ENCODE data around the gene PIWIL4.
"Not testable (repeated sequence)": the region's sequence is repeated elsewhere in the genome, so short reads cannot be mapped to it uniquely, and the experiment has no call there.

The PIWIL4 gene

DNA sequence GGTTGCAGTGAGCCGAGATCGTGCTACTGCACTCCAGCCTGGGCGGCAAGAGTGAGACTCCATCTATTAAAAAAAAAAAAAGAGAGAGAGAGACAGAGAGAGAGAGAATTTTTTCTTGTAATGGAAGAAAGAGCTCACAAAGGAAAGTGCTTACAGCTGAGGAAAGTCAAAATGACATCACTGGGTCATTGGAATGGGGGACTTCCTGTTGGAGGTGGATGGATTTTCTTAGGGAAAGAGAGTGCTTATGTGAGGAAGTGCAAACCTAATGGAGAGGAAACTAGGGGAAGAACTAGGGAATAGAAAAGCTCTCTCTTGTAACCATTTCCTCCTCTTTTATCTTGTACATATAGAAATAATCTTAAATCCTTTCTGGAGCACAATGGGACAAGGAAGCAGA lies 6.3 kb upstream of the PIWIL4 start:
- no peaks in the 10 kb centered on the region for H3K27me3 ChIP-seq

DNA sequence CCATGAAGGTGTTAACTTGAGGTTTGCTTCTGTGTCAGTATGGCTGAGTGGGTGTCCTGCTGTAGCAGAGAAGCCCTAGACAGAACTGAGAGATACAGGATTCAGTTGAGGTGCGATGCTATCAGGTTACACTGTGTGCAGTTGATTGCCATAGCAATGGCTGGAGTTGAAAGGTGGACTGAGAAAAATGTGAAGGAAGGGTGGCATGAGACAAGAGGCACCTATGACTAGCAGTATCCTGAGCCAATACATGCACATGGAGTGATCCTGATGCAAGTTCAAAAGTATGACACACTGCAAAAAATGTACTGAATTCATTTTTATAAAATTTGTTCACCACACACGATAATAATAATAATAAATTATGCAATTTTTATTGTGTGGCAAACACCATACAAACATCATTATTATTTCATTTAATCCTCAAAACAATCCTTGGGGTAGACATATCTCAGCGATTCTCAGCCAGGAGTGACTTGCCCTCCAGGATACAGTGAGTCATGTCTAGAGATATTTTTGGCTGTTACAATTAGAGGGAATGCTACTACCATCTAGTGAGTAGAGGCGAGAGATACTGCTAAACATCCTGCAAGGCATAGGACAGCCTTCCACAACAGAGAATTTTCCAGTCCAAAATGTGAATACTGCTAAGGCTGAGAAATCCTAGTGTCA lies 3.9 kb upstream of the PIWIL4 start:
- no peak for TF ChIP-seq Cebpa-rat (IDR thresholded peaks at IDR 0.05)
- Histone ChIP-seq H3K36me3 (no peaks in the 10 kb centered on the region), H3K4me1 (peaks cover 8% of the 10 kb centered on the region; the same call in 1 of the 2 replicates), H3K27me3 (no peaks in the 10 kb centered on the region), H3K27ac (no peak overlapping the region), H3K9me3 (no peaks in the 10 kb centered on the region), H3K9ac (no peak overlapping the region), H3K4me2 (no peak overlapping the region), H4K20me1 (no peaks in the 10 kb centered on the region), H3K4me3 (no peak overlapping the region)

More for the DNA sequence above, 6.3 kb upstream of the PIWIL4 start:
- no peaks in the 10 kb centered on the region for H3K9me3 ChIP-seq
- no peak overlapping the region for H3K4me2 ChIP-seq
- H3K4me1 ChIP-seq, result peaks cover 10% of the 10 kb centered on the region; the same call in 1 of the 2 replicates
- no peak overlapping the region for H3K27ac ChIP-seq
- H3K36me3 ChIP-seq, result no peaks in the 10 kb centered on the region
- H3K9ac ChIP-seq, result no peak overlapping the region
- TF ChIP-seq Cebpa-rat (IDR thresholded peaks at IDR 0.05), result no peak
- no peaks in the 10 kb centered on the region for H4K20me1 ChIP-seq
- no peak overlapping the region for H3K4me3 ChIP-seq

DNA sequence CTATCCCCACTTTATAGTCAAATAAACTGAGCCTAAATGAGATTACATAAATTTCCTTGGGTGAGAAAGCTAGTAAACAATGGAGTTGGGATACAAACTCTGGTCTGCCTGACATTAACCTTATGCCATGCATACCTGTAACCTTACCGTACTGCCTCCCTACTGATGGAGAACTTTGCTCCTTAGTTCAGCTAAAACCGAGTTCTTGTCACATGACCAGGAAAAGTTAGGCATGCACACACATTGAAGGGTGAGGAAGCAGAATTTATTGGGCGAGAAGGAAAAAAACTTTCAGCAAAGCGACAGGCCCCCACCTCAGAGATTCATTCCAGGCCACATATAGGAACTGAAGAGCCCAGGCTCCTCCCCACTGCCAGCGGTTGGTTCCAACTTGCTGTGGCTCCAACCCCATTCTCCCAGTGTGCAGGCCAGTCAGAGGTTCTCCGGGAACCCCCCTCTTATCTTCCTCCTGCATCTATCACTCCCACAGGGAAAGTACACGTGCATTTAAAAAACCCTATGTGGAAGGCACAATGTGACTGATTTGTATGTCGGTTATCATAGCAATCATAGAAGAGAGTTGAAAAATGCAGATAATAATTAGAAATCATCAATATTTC lies 3.2 kb upstream of the PIWIL4 start:
- Histone ChIP-seq H3K9me3 (no peaks in the 10 kb centered on the region), H3K4me1 (0 out of 2 replicates have a peak, but pooled peaks cover 3% of the 10 kb centered on the region), H3K27ac (no peak overlapping the region), H3K4me3 (no peak overlapping the region), H3K9ac (no peak overlapping the region), H3K27me3 (no peaks in the 10 kb centered on the region), H4K20me1 (no peaks in the 10 kb centered on the region), H3K4me2 (no peak overlapping the region), H3K36me3 (no peaks in the 10 kb centered on the region)
- no peak for TF ChIP-seq Cebpa-rat (IDR thresholded peaks at IDR 0.05)

DNA sequence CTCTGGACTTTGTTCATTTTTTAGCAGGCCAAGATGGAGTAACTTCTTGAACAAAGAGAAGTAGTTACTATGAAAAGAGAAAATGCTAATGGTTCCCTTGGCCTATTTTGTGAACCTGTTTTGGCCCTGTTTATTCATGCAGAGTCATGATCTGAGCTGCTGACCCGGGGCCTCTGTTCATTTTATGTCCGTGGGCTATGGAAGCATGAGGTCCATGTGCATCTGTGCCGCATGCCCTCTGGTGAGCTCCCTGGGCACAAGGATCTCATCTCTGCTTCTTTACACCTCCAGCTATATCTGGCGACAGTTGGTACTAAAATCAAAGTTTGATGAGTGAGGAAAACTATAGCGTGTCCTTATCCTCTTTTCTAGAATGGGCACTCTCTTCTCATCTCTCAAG lies 1.0 kb downstream of the PIWIL4 start:
- TF ChIP-seq Cebpa-rat (IDR thresholded peaks at IDR 0.05), result no peak
- Histone ChIP-seq H3K9me3 (no peaks in the 10 kb centered on the region), H4K20me1 (no peaks in the 10 kb centered on the region), H3K9ac (no peak overlapping the region), H3K27me3 (no peaks in the 10 kb centered on the region), H3K4me1 (0 out of 2 replicates have a peak, but pooled peaks cover 3% of the 10 kb centered on the region), H3K27ac (no peak overlapping the region), H3K4me2 (no peak overlapping the region), H3K4me3 (no peak overlapping the region), H3K36me3 (no peaks in the 10 kb centered on the region)

DNA sequence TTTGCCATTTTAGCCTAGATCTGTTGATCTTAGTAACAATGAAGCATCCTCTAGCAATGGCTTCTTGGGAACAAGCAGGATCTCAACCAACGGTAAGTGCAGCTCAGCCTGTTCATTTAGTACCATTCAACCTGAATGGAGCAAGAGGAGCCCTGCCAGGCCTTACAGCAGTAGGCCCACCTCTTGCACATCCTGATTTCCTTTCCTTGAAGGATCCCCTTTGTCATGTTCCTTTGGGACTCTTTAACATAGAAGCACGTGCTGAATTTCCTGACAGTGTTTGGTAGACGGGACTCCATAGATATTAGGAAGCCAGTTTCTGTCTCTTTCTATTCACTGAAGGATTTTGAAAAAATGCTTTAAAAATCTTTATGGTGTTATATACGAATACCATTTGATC lies 1.5 kb downstream of the PIWIL4 start:
- Histone ChIP-seq H3K9ac (no peak overlapping the region), H3K27me3 (no peaks in the 10 kb centered on the region), H3K4me3 (no peak overlapping the region), H3K4me1 (0 out of 2 replicates have a peak, but pooled peaks cover 3% of the 10 kb centered on the region), H3K36me3 (no peaks in the 10 kb centered on the region), H3K9me3 (no peaks in the 10 kb centered on the region), H4K20me1 (no peaks in the 10 kb centered on the region), H3K4me2 (no peak overlapping the region), H3K27ac (no peak overlapping the region)
- TF ChIP-seq Cebpa-rat (IDR thresholded peaks at IDR 0.05), result no peak

DNA sequence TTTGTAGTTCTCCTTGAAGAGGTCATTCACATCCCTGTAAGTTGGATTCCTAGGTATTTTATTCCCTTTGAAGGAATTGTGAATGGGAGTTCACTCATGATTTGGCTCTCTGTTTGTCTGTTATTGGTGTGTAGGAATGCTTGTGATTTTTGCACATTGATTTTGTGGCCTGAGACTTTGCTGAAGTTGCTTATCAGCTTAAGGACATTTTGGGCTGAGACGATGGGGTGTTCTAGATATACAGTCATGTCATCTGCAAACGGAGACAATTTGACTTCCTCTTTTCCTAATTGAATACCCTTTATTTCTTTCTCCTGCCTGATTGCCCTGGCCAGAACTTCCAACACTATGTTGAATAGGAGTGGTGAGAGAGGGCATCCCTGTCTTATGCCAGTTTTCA lies 5.8 kb downstream of the PIWIL4 start:
- not testable (repeated sequence) for H3K27me3 ChIP-seq, H4K20me1 ChIP-seq, H3K9ac ChIP-seq, H3K4me2 ChIP-seq, H3K36me3 ChIP-seq, H3K4me1 ChIP-seq, H3K27ac ChIP-seq, H3K9me3 ChIP-seq, H3K4me3 ChIP-seq

DNA sequence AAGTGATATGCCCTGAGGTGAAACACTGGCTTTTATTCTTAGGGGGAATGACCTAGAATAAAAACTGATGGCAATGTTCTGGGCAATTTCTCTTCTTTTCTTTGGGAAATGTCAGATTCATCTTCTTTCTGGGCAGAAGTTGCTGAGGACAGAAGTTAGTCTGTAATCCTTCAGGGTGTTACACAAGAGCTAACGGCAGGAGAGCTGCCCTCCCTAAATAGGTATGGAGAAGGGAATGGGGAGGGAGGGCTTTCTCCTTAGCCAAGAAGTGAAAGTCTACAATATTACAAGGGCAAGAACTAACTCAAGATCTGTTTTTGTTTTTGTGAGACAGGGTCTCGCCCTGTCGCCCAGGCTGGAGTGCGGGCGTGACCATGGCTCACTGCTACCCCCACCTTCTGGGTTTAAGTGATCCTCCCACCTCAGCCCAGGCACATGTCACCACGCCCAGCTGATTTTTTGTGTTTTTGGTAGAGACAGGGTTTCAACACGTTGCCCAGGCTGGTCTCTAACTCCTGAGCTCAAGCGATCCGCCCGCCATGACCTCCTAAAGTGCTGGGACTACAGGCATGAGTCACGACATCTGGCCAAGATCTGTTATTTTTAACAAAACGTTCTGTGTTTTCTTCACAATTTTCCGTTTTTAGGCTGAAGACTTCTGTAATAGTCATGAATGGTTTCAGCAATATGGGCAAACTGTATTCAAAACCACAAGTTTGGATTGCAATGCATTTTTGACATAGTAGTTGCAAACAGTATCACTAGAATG lies 7.2 kb downstream of the PIWIL4 start:
- Histone ChIP-seq H3K9me3 (no peaks in the 10 kb centered on the region), H4K20me1 (no peaks in the 10 kb centered on the region), H3K9ac (no peak overlapping the region), H3K36me3 (no peaks in the 10 kb centered on the region), H3K27ac (no peak overlapping the region), H3K4me1 (peaks cover 7% of the 10 kb centered on the region), H3K27me3 (no peaks in the 10 kb centered on the region), H3K4me3 (no peak overlapping the region), H3K4me2 (no peak overlapping the region)
- TF ChIP-seq Cebpa-rat (IDR thresholded peaks at IDR 0.05), result no peak

DNA sequence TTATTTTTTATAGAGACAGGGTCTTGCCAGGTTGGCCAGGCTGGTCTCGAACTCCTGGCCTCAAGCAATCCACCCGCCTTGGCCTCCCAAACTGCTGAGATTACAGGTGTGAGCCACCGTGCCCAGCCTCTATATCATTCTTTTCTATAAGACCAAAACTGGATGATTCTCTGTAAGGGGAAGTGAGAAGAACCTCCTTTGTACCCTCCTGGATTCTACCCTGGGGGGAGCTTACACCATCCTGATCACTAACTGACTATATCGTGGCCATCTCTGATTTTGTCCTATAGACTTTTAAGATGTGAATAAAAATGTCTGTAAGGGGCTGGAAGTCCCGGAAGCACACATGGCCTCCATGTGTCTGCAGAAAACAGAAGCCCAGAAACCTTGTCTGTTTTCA lies 9.1 kb downstream of the PIWIL4 start:
- no peak for TF ChIP-seq Cebpa-rat (IDR thresholded peaks at IDR 0.05)
- no peak overlapping the region for H3K27ac ChIP-seq
- no peak overlapping the region for H3K4me2 ChIP-seq
- H3K4me1 ChIP-seq, result peaks cover 7% of the 10 kb centered on the region
- H3K9ac ChIP-seq, result no peak overlapping the region
- no peaks in the 10 kb centered on the region for H3K27me3 ChIP-seq
- H4K20me1 ChIP-seq, result no peaks in the 10 kb centered on the region
- no peaks in the 10 kb centered on the region for H3K9me3 ChIP-seq
- no peak overlapping the region for H3K4me3 ChIP-seq
- H3K36me3 ChIP-seq, result no peaks in the 10 kb centered on the region

DNA sequence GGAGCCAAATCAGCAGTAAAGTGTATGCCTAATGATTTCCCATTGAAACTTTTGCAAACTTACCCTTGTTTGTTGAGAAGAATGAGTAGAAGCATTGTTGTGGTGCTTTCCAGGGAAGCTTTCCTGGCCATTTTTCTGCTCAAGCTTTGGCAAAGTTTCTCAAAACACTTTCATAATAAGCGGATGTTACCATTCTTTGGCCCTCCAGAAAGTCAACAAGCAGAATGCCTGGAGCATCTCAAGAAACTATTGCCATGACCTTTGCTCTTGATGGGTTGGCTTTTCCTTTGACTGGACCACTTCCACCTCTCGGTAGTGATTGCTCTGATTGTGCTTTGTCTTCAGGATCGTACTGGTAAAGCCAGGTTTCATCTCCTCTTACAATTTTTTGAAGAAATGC lies 10.7 kb downstream of the PIWIL4 start:
- no peak overlapping the region for H3K4me3 ChIP-seq
- peaks cover 7% of the 10 kb centered on the region for H3K4me1 ChIP-seq
- no peak for TF ChIP-seq Cebpa-rat (IDR thresholded peaks at IDR 0.05)
- no peaks in the 10 kb centered on the region for H3K9me3 ChIP-seq
- H3K27me3 ChIP-seq, result no peaks in the 10 kb centered on the region
- no peak overlapping the region for H3K27ac ChIP-seq
- no peaks in the 10 kb centered on the region for H4K20me1 ChIP-seq
- H3K36me3 ChIP-seq, result no peaks in the 10 kb centered on the region
- no peak overlapping the region for H3K9ac ChIP-seq
- H3K4me2 ChIP-seq, result no peak overlapping the region

DNA sequence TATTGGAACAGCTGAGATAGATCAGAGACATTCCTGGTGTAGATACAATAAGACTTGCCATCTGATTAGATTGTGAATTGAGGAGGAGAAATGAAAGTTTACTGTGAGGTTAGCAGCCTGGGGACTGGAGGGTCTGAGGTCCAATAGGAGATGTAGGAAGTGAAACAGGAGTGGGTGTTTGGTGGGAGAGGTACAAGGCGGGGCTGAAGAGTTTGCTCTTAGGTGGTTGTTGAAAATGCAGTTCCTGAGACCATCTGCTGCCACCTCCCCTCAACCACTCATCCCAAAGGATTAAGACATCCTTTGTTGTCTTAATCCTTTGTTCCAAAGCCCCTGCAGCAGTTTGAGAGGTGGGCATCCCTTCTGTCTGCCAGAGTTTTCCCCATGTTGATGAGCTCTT lies 14.8 kb downstream of the PIWIL4 start:
- H3K4me2 ChIP-seq, result no peak overlapping the region
- no peaks in the 10 kb centered on the region for H3K9me3 ChIP-seq
- no peak overlapping the region for H3K9ac ChIP-seq
- H3K4me1 ChIP-seq, result peaks cover 7% of the 10 kb centered on the region
- no peak overlapping the region for H3K27ac ChIP-seq
- TF ChIP-seq Cebpa-rat (IDR thresholded peaks at IDR 0.05), result no peak
- H4K20me1 ChIP-seq, result no peaks in the 10 kb centered on the region
- no peak overlapping the region for H3K4me3 ChIP-seq
- H3K36me3 ChIP-seq, result no peaks in the 10 kb centered on the region
- no peaks in the 10 kb centered on the region for H3K27me3 ChIP-seq
